Measurements from ENCODE around the gene MMD2.

GRCh38 chr7:4875391-4875790 lies 83.6 kb downstream of the MMD2 start:
- no peak for TF ChIP-seq TAF1 (IDR thresholded peaks at IDR 0.05; ENCODE audit: low read depth)
- TF ChIP-seq CTCF (IDR thresholded peaks at IDR 0.05; ENCODE audit: poor library complexity, severe bottlenecking) = no peak
- no peak for TF ChIP-seq POLR2AphosphoS5 (IDR thresholded peaks at IDR 0.05)
- TF ChIP-seq EZH2 (IDR thresholded peaks at IDR 0.05; ENCODE audit: borderline replicate concordance, insufficient read depth, low read length, poor library complexity, severe bottlenecking) = no peak
- no peak for TF ChIP-seq MXI1 (conservative IDR thresholded peaks at IDR 0.05; ENCODE audit: poor library complexity, severe bottlenecking)
- TF ChIP-seq RAD21 (conservative IDR thresholded peaks at IDR 0.05) = no peak
- no peak for TF ChIP-seq EP300 (conservative IDR thresholded peaks at IDR 0.05; ENCODE audit: poor library complexity, severe bottlenecking)
- TF ChIP-seq REST (IDR thresholded peaks at IDR 0.05; ENCODE audit: borderline replicate concordance) = no peak
- no peak for TF ChIP-seq SMC3 (conservative IDR thresholded peaks at IDR 0.05; ENCODE audit: poor library complexity)

Data from neural cell (in vitro differentiated cells).